GM23338 (cell line): ENCODE data around the gene TP73. TPM values are rescaled to one million over a fixed set of nuclear protein-coding genes. Genes with fewer than 3 reads are reported as not detected.

Experiments
- ATAC-seq: fragments of 200-7000 bp; cut with Tn5 transposase; 3 replicates; pipeline ENCODE4 v1.9.1; 2020
- DNase-seq: peaks from one replicate; pipeline ENCODE4 v3.0.0-alpha.2; 2015; ENCODE audit warnings: low spot score
- H2AFZ ChIP-seq: fragments of 200-600 bp; sonication (generic); 2 replicates; pipeline ENCODE4 v1.8.0; 2016; ENCODE audit warnings: antibody characterized with exemption, mild to moderate bottlenecking, moderate library complexity
- H3F3A ChIP-seq: fragments of 200-600 bp; sonication (generic); replicated peaks from 2 replicates; pipeline ENCODE4 v1.8.0; 2017; ENCODE audit warnings: antibody characterized with exemption, mixed run types, low read depth
- H3K27ac ChIP-seq: fragments of 200-600 bp; sonication (generic); 2 replicates; pipeline ENCODE4 v1.6.1; 2016; ENCODE audit warnings: low read depth
- H3K27me3 ChIP-seq: fragments of 200-600 bp; sonication (generic); 2 replicates; pipeline ENCODE4 v1.8.0; 2016; ENCODE audit warnings: mild to moderate bottlenecking, mixed run types, moderate library complexity; ENCODE audit not compliant: insufficient read depth
- H3K36me3 ChIP-seq: fragments of 200-600 bp; sonication (generic); 2 replicates; pipeline ENCODE4 v1.8.0; 2016; ENCODE audit warnings: mild to moderate bottlenecking; ENCODE audit not compliant: insufficient read depth
- H3K4me1 ChIP-seq: fragments of 200-600 bp; sonication (generic); 2 replicates; pipeline ENCODE4 v1.8.0; 2016; ENCODE audit warnings: mild to moderate bottlenecking, moderate library complexity; ENCODE audit not compliant: insufficient read depth
- H3K4me2 ChIP-seq: fragments of 200-600 bp; sonication (generic); 2 replicates; pipeline ENCODE4 v1.7.1; 2017; ENCODE audit warnings: mixed run types
- H3K4me3 ChIP-seq: fragments of 200-600 bp; sonication (generic); 2 replicates; pipeline ENCODE4 v1.6.1; 2016; ENCODE audit warnings: mixed run types
- H3K79me2 ChIP-seq: fragments of 200-600 bp; sonication (generic); replicated peaks from 2 replicates; pipeline ENCODE4 v1.8.0; 2017; ENCODE audit warnings: mild to moderate bottlenecking; ENCODE audit not compliant: insufficient read depth
- H3K9me2 ChIP-seq: fragments of 200-600 bp; sonication (generic); 2 replicates; pipeline ENCODE4 v1.8.0; 2017; ENCODE audit not compliant: insufficient read depth
- H4K20me1 ChIP-seq: fragments of 200-600 bp; sonication (generic); replicated peaks from 2 replicates; pipeline ENCODE4 v1.8.0; 2017; ENCODE audit warnings: mild to moderate bottlenecking; ENCODE audit not compliant: insufficient read depth
- H3K27ac Mint-ChIP-seq: 2 replicates; pipeline ENCODE4 v1.8.0; 2020; ENCODE audit warnings: inconsistent platforms, mild to moderate bottlenecking, moderate library complexity, mixed read lengths
- H3K27me3 Mint-ChIP-seq: 3 replicates; pipeline ENCODE4 v1.8.0; 2022; ENCODE audit warnings: low read depth, mild to moderate bottlenecking, moderate library complexity, mixed read lengths, inconsistent platforms; ENCODE audit not compliant: insufficient read depth, poor library complexity
- H3K36me3 Mint-ChIP-seq: 3 replicates; pipeline ENCODE4 v1.8.0; 2021; ENCODE audit warnings: low read depth, mild to moderate bottlenecking, inconsistent platforms, moderate library complexity, mixed read lengths
- H3K4me1 Mint-ChIP-seq: 3 replicates; pipeline ENCODE4 v1.8.0; 2020; ENCODE audit warnings: mild to moderate bottlenecking, inconsistent platforms, mixed read lengths
- H3K4me3 Mint-ChIP-seq: 3 replicates; pipeline ENCODE4 v1.8.0; 2021; ENCODE audit warnings: moderate library complexity, mild to moderate bottlenecking, inconsistent platforms, mixed read lengths
- H3K9me3 Mint-ChIP-seq: 3 replicates; pipeline ENCODE4 v1.8.0; 2020; ENCODE audit warnings: moderate library complexity, mild to moderate bottlenecking, inconsistent platforms, mixed read lengths
- CREB1 ChIP-seq: fragments of 250-450 bp; sonication (Bioruptor Pico); IDR thresholded peaks from 2 replicates; pipeline ENCODE4 v1.5.0; 2020; ENCODE audit warnings: low read depth, mild to moderate bottlenecking, moderate library complexity
- CTCF ChIP-seq, 2 experiments: fragments of 200-600 bp in 1 of 2; sonication (generic) in 1 of 2; conservative IDR thresholded peaks; 2 replicates each; pipeline versions ENCODE4 v1.5.1 to v1.6.1; 2016 to 2017; ENCODE audit warnings: antibody characterized with exemption in 2 of 2, low read depth in 2 of 2, mild to moderate bottlenecking in 2 of 2, moderate library complexity in 1 of 2
- EZH2 ChIP-seq: fragments of 200-600 bp; sonication (generic); IDR thresholded peaks from one replicate; pipeline ENCODE4 v1.8.0; 2017; ENCODE audit warnings: antibody characterized with exemption, mild to moderate bottlenecking, low read depth; ENCODE audit not compliant: unreplicated experiment
- EZH2phosphoT487 ChIP-seq: fragments of 200-600 bp; sonication (generic); IDR thresholded peaks from one replicate; pipeline ENCODE4 v1.8.1; 2018; ENCODE audit warnings: antibody characterized with exemption; ENCODE audit not compliant: unreplicated experiment
- JUNB ChIP-seq: IDR thresholded peaks from one replicate; pipeline ENCODE4 v1.6.1; 2016; ENCODE audit warnings: antibody characterized with exemption; ENCODE audit not compliant: unreplicated experiment
- NANOG ChIP-seq: IDR thresholded peaks from 2 replicates; pipeline ENCODE4 v1.6.1; 2016; ENCODE audit warnings: antibody characterized with exemption, borderline replicate concordance
- POLR2AphosphoS5 ChIP-seq: IDR thresholded peaks from 2 replicates; pipeline ENCODE4 v1.6.1; 2016; ENCODE audit warnings: antibody characterized with exemption, low read depth
- STAT1 ChIP-seq: IDR thresholded peaks from one replicate; pipeline ENCODE4 v1.6.1; 2016; ENCODE audit warnings: antibody characterized with exemption; ENCODE audit not compliant: unreplicated experiment
- ZNF114 ChIP-seq: fragments of 250-450 bp; sonication (Bioruptor Pico); IDR thresholded peaks from 2 replicates; pipeline ENCODE4 v1.5.0; 2020; ENCODE audit warnings: mild to moderate bottlenecking, moderate library complexity
- ZNF331 ChIP-seq: fragments of 250-450 bp; sonication (Bioruptor Pico); IDR thresholded peaks from 2 replicates; pipeline ENCODE4 v1.5.0; 2020; ENCODE audit warnings: low read depth, mild to moderate bottlenecking, moderate library complexity
- polyA plus RNA-seq: library from polyadenylated mRNA; unstranded; fragments of >200 nt; fragmentation: Nextera tagmentation; extraction: Ambion mirVana; gene quantifications from 2 replicates; pipeline ENCODE4 v1.2.1, GENCODE V29; 2016
- total RNA-seq: library from RNA; depleted of rRNA; stranded (reverse); fragments of >200 nt; shearing (Covaris generic); gene quantifications from 2 replicates; pipeline ENCODE4 v1.2.3, GENCODE V29; 2014
- TF ChIP-seq, protein P1 (sequence below): IDR thresholded peaks from 2 replicates; pipeline ENCODE4 v1.6.1; 2016; ENCODE audit warnings: antibody characterized with exemption
- TF ChIP-seq, protein P2 (sequence below): fragments of 250-450 bp; sonication (Bioruptor Pico); IDR thresholded peaks from 2 replicates; pipeline ENCODE4 v1.5.0; 2020; ENCODE audit warnings: mild to moderate bottlenecking, moderate library complexity

TP73 gene
- total and polyA plus RNA-seq, 2 experiments from 2014 or later, result 1.4 to 3.4 TPM

DNA sequence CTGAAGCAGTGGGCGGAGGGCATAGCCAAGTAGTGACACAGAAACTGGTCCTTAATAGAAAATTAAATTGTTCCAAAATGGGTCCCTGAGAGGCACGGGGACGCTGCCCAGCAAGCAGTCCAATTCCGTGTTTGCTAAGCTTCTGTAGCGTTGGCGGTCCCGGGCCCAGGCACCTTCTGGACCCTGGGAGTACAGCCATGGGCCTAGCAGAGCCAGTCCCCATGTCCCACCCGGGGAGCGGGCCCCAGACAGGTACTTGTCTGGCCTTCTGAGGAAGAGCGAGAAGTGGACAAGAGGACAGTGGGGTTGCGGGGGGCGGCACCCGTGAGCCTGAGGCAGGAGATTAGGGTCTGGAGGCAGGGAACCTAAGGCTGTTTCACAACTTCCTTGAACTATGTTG, 88.4 kb downstream of the TP73 start:
- Mint-ChIP-seq H3K36me3 (peaks cover 57% of the 10 kb centered on the region), H3K4me1 (peaks cover 20% of the 10 kb centered on the region), H3K27ac (no peak overlapping the region), H3K9me3 (no peaks in the 10 kb centered on the region), H3K27me3 (peaks cover 8% of the 10 kb centered on the region), H3K4me3 (no peak overlapping the region)
- 0 out of 2 replicates have a peak, but pooled peaks cover 3% of the 10 kb centered on the region for H3F3A ChIP-seq
- H3K4me1 ChIP-seq, result peaks cover 8% of the 10 kb centered on the region; the same call in 1 of the 2 replicates
- H3K27ac ChIP-seq, result no peak overlapping the region
- H2AFZ ChIP-seq, result no peak overlapping the region
- ATAC-seq (no peak), DNase-seq (no peak)
- H3K36me3 ChIP-seq, result peaks cover 8% of the 10 kb centered on the region; the same call in 1 of the 2 replicates
- H4K20me1 ChIP-seq, result peaks cover 22% of the 10 kb centered on the region
- H3K4me2 ChIP-seq, result no peak overlapping the region
- no peak overlapping the region for H3K4me3 ChIP-seq
- H3K79me2 ChIP-seq, result peaks cover 30% of the 10 kb centered on the region
- no peaks in the 10 kb centered on the region for H3K27me3 ChIP-seq
- no peaks in the 10 kb centered on the region for H3K9me2 ChIP-seq
- TF ChIP-seq CREB1 (CRISPR knock-in tag), result no peak
- no peak for TF ChIP-seq POLR2AphosphoS5
- no peak for TF ChIP-seq CTCF (conservative IDR thresholded peaks at IDR 0.05; ENCODE audit: low read depth in 2 of 2)
- TF ChIP-seq ZNF114, result no peak
- no peak for TF ChIP-seq NANOG
- TF ChIP-seq JUNB, result no peak
- TF ChIP-seq EZH2phosphoT487, result no peak
- TF ChIP-seq EZH2, result no peak
- TF ChIP-seq ZNF331 (CRISPR knock-in tag), result no peak
- TF ChIP-seq STAT1, result no peak
- TF ChIP-seq, protein P1, sequence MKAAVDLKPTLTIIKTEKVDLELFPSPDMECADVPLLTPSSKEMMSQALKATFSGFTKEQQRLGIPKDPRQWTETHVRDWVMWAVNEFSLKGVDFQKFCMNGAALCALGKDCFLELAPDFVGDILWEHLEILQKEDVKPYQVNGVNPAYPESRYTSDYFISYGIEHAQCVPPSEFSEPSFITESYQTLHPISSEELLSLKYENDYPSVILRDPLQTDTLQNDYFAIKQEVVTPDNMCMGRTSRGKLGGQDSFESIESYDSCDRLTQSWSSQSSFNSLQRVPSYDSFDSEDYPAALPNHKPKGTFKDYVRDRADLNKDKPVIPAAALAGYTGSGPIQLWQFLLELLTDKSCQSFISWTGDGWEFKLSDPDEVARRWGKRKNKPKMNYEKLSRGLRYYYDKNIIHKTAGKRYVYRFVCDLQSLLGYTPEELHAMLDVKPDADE, result no peak

- ATAC-seq, result no peak
- H4K20me1 ChIP-seq, result peaks cover 22% of the 10 kb centered on the region
- H3K27ac ChIP-seq, result no peak overlapping the region
- H3K9me2 ChIP-seq, result no peaks in the 10 kb centered on the region
- H3K27me3 ChIP-seq, result no peaks in the 10 kb centered on the region
- DNase-seq, result no peak
- peaks cover 48% of the 10 kb centered on the region for H3K36me3 Mint-ChIP-seq
- H3K27ac Mint-ChIP-seq, result peak overlapping the region; percentile 69; the same call in 1 of the 2 replicates
- H3K79me2 ChIP-seq, result peaks cover 34% of the 10 kb centered on the region
- peaks cover 15% of the 10 kb centered on the region for H3K27me3 Mint-ChIP-seq
- peaks cover 8% of the 10 kb centered on the region; the same call in 1 of the 2 replicates for H3K36me3 ChIP-seq
- H3K4me3 Mint-ChIP-seq, result no peak overlapping the region
- H3K4me2 ChIP-seq, result no peak overlapping the region
- peaks cover 25% of the 10 kb centered on the region for H3K4me1 Mint-ChIP-seq
- H3F3A ChIP-seq, result 0 out of 2 replicates have a peak, but pooled peaks cover 8% of the 10 kb centered on the region
- H3K4me3 ChIP-seq, result no peak overlapping the region
- H3K9me3 Mint-ChIP-seq, result no peaks in the 10 kb centered on the region
- H3K4me1 ChIP-seq, result peaks cover 13% of the 10 kb centered on the region; the same call in 1 of the 2 replicates
- no peak overlapping the region for H2AFZ ChIP-seq
- TF ChIP-seq, protein P2, sequence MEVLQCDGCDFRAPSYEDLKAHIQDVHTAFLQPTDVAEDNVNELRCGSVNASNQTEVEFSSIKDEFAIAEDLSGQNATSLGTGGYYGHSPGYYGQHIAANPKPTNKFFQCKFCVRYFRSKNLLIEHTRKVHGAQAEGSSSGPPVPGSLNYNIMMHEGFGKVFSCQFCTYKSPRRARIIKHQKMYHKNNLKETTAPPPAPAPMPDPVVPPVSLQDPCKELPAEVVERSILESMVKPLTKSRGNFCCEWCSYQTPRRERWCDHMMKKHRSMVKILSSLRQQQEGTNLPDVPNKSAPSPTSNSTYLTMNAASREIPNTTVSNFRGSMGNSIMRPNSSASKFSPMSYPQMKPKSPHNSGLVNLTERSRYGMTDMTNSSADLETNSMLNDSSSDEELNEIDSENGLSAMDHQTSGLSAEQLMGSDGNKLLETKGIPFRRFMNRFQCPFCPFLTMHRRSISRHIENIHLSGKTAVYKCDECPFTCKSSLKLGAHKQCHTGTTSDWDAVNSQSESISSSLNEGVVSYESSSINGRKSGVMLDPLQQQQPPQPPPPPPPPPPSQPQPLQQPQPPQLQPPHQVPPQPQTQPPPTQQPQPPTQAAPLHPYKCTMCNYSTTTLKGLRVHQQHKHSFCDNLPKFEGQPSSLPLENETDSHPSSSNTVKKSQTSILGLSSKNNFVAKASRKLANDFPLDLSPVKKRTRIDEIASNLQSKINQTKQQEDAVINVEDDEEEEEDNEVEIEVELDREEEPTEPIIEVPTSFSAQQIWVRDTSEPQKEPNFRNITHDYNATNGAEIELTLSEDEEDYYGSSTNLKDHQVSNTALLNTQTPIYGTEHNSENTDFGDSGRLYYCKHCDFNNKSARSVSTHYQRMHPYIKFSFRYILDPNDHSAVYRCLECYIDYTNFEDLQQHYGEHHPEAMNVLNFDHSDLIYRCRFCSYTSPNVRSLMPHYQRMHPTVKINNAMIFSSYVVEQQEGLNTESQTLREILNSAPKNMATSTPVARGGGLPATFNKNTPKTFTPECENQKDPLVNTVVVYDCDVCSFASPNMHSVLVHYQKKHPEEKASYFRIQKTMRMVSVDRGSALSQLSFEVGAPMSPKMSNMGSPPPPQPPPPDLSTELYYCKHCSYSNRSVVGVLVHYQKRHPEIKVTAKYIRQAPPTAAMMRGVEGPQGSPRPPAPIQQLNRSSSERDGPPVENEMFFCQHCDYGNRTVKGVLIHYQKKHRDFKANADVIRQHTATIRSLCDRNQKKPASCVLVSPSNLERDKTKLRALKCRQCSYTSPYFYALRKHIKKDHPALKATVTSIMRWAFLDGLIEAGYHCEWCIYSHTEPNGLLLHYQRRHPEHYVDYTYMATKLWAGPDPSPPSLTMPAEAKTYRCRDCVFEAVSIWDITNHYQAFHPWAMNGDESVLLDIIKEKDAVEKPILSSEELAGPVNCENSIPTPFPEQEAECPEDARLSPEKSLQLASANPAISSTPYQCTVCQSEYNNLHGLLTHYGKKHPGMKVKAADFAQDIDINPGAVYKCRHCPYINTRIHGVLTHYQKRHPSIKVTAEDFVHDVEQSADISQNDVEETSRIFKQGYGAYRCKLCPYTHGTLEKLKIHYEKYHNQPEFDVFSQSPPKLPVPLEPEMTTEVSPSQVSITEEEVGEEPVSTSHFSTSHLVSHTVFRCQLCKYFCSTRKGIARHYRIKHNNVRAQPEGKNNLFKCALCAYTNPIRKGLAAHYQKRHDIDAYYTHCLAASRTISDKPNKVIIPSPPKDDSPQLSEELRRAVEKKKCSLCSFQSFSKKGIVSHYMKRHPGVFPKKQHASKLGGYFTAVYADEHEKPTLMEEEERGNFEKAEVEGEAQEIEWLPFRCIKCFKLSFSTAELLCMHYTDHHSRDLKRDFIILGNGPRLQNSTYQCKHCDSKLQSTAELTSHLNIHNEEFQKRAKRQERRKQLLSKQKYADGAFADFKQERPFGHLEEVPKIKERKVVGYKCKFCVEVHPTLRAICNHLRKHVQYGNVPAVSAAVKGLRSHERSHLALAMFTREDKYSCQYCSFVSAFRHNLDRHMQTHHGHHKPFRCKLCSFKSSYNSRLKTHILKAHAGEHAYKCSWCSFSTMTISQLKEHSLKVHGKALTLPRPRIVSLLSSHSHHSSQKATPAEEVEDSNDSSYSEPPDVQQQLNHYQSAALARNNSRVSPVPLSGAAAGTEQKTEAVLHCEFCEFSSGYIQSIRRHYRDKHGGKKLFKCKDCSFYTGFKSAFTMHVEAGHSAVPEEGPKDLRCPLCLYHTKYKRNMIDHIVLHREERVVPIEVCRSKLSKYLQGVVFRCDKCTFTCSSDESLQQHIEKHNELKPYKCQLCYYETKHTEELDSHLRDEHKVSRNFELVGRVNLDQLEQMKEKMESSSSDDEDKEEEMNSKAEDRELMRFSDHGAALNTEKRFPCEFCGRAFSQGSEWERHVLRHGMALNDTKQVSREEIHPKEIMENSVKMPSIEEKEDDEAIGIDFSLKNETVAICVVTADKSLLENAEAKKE (CRISPR knock-in tag), result no peak
These were observed 89.5 kb downstream of the TP73 start for GRCh38 chr1:3741566-3742438.
